ENCODE results near the gene ING5. TPM values are rescaled to one million over a fixed set of nuclear protein-coding genes. Genes with fewer than 3 reads are reported as not detected.
A peak's percentile ranks its signal among the peaks of the same experiment; 100 is the strongest.

Gene ING5
- total and polyA plus RNA-seq, 2 donors (not counting 3 experiments of a cell fraction or from before 2014, with no cell fraction given) = 24.5 to 33.4 TPM

DNA sequence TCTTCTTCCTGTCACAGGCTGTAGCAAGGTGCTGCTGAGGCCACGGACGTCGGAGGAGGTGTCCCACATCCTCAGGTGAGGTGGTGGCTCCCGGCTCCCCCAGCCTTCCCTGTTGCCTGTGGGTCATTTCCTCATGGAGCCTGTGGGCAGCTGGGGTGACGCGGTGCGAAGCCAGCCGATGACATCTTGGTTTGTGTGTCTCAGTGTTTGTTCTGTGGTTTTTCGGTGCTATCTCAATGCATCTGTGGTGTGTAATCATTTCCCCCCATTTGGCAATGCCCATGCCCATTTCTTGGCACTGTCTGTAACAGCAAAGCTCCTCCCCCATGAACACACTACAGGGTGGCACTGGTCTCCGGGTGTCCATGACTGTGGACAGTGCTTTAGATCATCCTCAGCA is 39.2 kb downstream of the ING5 start:
- Histone ChIP-seq H2AFZ (ENCODE audit: low read depth, low read length) (no peak overlapping the region), H4K20me1 (replicated peaks; ENCODE audit: control insufficient read depth, extremely low read depth, insufficient read depth, low read length) (no peaks in the 10 kb centered on the region), H3K9ac (replicated peaks; ENCODE audit: extremely low read depth, insufficient read depth, low read length) (no peak overlapping the region), H3K4me3 (replicated peaks in 1 of 3; ENCODE audit: insufficient read depth in 1 of 3, low read depth in 1 of 3, low read length in 3 of 3) (no peak overlapping the region), H3K27me3 (ENCODE audit: control insufficient read depth in 2 of 2, insufficient read depth in 2 of 2, low read length in 2 of 2) (no peaks in the 10 kb centered on the region), H3K79me2 (ENCODE audit: control insufficient read depth, insufficient read depth, low read length) (no peaks in the 10 kb centered on the region), H3K27ac (ENCODE audit: insufficient read depth, low read depth, low read length) (no peak overlapping the region), H3K36me3 (ENCODE audit: control insufficient read depth in 2 of 2, extremely low read depth in 1 of 2, insufficient read depth in 2 of 2, low read length in 2 of 2) (peaks cover 2 to 18% of the 10 kb centered on the region in 2 experiments), H3K9me3 (replicated peaks; ENCODE audit: control insufficient read depth, insufficient read depth, low read length) (no peaks in the 10 kb centered on the region), H3K4me1 (ENCODE audit: control insufficient read depth, extremely low read depth, insufficient read depth, low read length) (peaks cover 10% of the 10 kb centered on the region), H3K4me2 (ENCODE audit: insufficient read depth, low read length) (no peak overlapping the region), H3K9me1 (replicated peaks; ENCODE audit: control insufficient read depth, extremely low read depth, insufficient read depth, low read length) (no peaks in the 10 kb centered on the region)
- dilution Hi-C loops (cut with MboI; ENCODE audit: extremely low pct_ligation_motif_present, low sequenced_read_pairs) = no loop called here
- POLR2A ChIA-PET = no interaction called here
- intact Hi-C loops (cut with micrococcal nuclease) = no loop called here
- TF ChIP-seq, protein P1, sequence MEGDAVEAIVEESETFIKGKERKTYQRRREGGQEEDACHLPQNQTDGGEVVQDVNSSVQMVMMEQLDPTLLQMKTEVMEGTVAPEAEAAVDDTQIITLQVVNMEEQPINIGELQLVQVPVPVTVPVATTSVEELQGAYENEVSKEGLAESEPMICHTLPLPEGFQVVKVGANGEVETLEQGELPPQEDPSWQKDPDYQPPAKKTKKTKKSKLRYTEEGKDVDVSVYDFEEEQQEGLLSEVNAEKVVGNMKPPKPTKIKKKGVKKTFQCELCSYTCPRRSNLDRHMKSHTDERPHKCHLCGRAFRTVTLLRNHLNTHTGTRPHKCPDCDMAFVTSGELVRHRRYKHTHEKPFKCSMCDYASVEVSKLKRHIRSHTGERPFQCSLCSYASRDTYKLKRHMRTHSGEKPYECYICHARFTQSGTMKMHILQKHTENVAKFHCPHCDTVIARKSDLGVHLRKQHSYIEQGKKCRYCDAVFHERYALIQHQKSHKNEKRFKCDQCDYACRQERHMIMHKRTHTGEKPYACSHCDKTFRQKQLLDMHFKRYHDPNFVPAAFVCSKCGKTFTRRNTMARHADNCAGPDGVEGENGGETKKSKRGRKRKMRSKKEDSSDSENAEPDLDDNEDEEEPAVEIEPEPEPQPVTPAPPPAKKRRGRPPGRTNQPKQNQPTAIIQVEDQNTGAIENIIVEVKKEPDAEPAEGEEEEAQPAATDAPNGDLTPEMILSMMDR (IDR thresholded peaks at IDR 0.05; ENCODE audit: extremely low read depth in 1 of 2, insufficient read depth in 1 of 2, low read depth in 1 of 2, low read length in 2 of 2) = no peak
- peak; percentile 46 for TF ChIP-seq GATA2 (IDR thresholded peaks at IDR 0.05; ENCODE audit: insufficient read depth, insufficient read length, low read depth, low read length)
- BruUV-seq (replicated peaks) = no TSS peak
- CTCF ChIA-PET = interaction anchor here (0.6 kb wide), 1 partner anchor 128 kb away, joined by 3 read pairs; no protein-coding TSS in a partner anchor
- FAIRE-seq (no peak), DNase-seq (ENCODE audit: low read depth, low spot score) (no peak)

DNA sequence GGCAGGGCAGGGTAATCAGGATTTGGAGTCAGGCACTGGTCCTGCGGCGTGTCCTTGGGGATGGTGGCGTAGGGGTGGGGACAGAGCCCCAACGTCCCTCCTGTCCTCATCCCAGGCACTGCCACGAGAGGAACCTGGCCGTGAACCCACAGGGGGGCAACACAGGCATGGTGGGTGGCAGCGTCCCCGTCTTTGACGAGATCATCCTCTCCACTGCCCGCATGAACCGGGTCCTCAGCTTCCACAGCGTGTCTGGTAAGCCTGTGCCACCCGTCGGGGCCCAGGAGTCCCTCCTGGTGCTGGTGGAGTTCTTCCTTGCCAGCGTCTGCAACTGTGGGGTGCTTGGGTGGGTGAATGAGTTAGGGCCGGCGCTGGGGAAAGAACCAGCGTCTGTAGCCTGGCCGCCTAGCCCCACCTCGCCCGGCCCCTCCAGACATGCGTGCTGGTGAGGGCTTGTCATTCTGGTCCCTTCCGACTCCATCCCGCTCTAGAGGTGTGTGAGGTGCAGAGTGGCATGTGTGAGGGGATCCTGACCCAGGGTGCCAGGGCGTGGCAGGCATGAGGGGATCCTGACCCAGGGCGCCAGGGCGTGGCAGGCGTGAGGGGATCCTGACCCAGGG is 40.6 kb downstream of the ING5 start:
- CTCF ChIA-PET = no interaction called here
- TF ChIP-seq POLR2A (IDR thresholded peaks at IDR 0.05; ENCODE audit: low read depth, low read length) (no peak), JUN (IDR thresholded peaks at IDR 0.05; ENCODE audit: borderline replicate concordance, insufficient read depth, insufficient read length, low read depth) (no peak), MYC (IDR thresholded peaks at IDR 0.05; ENCODE audit: low read depth, low read length) (no peak), EZH2 (IDR thresholded peaks at IDR 0.05; ENCODE audit: borderline replicate concordance, low read depth, low read length, severe bottlenecking) (no peak), GATA2 (IDR thresholded peaks at IDR 0.05; ENCODE audit: insufficient read depth, insufficient read length, low read depth, low read length) (no peak)
- TF ChIP-seq, protein P1 (IDR thresholded peaks at IDR 0.05; ENCODE audit: extremely low read depth in 1 of 2, insufficient read depth in 1 of 2, low read depth in 1 of 2, low read length in 2 of 2) = no peak
- TF ChIP-seq, protein P2, sequence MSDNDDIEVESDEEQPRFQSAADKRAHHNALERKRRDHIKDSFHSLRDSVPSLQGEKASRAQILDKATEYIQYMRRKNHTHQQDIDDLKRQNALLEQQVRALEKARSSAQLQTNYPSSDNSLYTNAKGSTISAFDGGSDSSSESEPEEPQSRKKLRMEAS (IDR thresholded peaks at IDR 0.05; ENCODE audit: insufficient read depth, insufficient read length) = no peak
- no peak overlapping the region for H3K4me2 ChIP-seq (ENCODE audit: insufficient read depth, low read length)
- no peak overlapping the region for H3K27ac ChIP-seq (ENCODE audit: insufficient read depth, low read depth, low read length)
- BruUV-seq (replicated peaks) = no TSS peak
- H3K79me2 ChIP-seq (ENCODE audit: control insufficient read depth, insufficient read depth, low read length) = no peaks in the 10 kb centered on the region
- intact Hi-C loops (cut with micrococcal nuclease) (no loop called here), dilution Hi-C loops (cut with MboI; ENCODE audit: extremely low pct_ligation_motif_present, low sequenced_read_pairs) (no loop called here)
- H3K36me3 ChIP-seq (ENCODE audit: control insufficient read depth in 2 of 2, extremely low read depth in 1 of 2, insufficient read depth in 2 of 2, low read length in 2 of 2) = peaks cover 2 to 18% of the 10 kb centered on the region in 2 experiments
- H3K4me3 ChIP-seq (replicated peaks in 1 of 3; ENCODE audit: insufficient read depth in 1 of 3, low read depth in 1 of 3, low read length in 3 of 3) = no peak overlapping the region
- H3K9me3 ChIP-seq (replicated peaks; ENCODE audit: control insufficient read depth, insufficient read depth, low read length) = no peaks in the 10 kb centered on the region
- H3K4me1 ChIP-seq (ENCODE audit: control insufficient read depth, extremely low read depth, insufficient read depth, low read length) = peaks cover 6% of the 10 kb centered on the region
- no peak overlapping the region for H2AFZ ChIP-seq (ENCODE audit: low read depth, low read length)
- no peak for FAIRE-seq
- no peaks in the 10 kb centered on the region for H3K27me3 ChIP-seq (ENCODE audit: control insufficient read depth in 2 of 2, insufficient read depth in 2 of 2, low read length in 2 of 2)
- no peaks in the 10 kb centered on the region for H3K9me1 ChIP-seq (replicated peaks; ENCODE audit: control insufficient read depth, extremely low read depth, insufficient read depth, low read length)
- DNase-seq (ENCODE audit: low read depth, low spot score) = no peak
- no peak overlapping the region for H3K9ac ChIP-seq (replicated peaks; ENCODE audit: extremely low read depth, insufficient read depth, low read length)
- no peaks in the 10 kb centered on the region for H4K20me1 ChIP-seq (replicated peaks; ENCODE audit: control insufficient read depth, extremely low read depth, insufficient read depth, low read length)
- POLR2A ChIA-PET = no interaction called here

Data from endothelial cell of umbilical vein (primary cell).